Fibroblast of lung (primary cell): ENCODE data around the gene HAPLN1. TPM values are rescaled to one million over a fixed set of nuclear protein-coding genes. Genes with fewer than 3 reads are reported as not detected.
A peak's percentile ranks its signal among the peaks of the same experiment; 100 is the strongest.

Experiments
- DNase-seq, 2 donors: peaks; one replicate each; pipeline versions ENCODE4 v3.0.0 to v3.0.0-alpha.2; 2010; ENCODE audit warnings: low read depth in 2 of 2
- H2AFZ ChIP-seq: 2 replicates; pipeline ENCODE4 v1.5.1; 2012; ENCODE audit warnings: low read length, control low read depth, inconsistent platforms
- H3K27ac ChIP-seq: 2 replicates; pipeline ENCODE4 v1.5.1; 2011; ENCODE audit warnings: low read length, control low read depth; ENCODE audit not compliant: insufficient read depth
- H3K27me3 ChIP-seq: 2 replicates; pipeline ENCODE4 v1.5.1; 2011; ENCODE audit warnings: mild to moderate bottlenecking, low read length; ENCODE audit not compliant: control insufficient read depth, insufficient read depth
- H3K36me3 ChIP-seq: 2 replicates; pipeline ENCODE4 v1.5.1; 2011; ENCODE audit warnings: low read length; ENCODE audit not compliant: control insufficient read depth, insufficient read depth
- H3K4me1 ChIP-seq: 2 replicates; pipeline ENCODE4 v1.5.1; 2011; ENCODE audit warnings: low read length; ENCODE audit not compliant: control insufficient read depth, insufficient read depth; ENCODE audit errors: extremely low read depth
- H3K4me2 ChIP-seq: 2 replicates; pipeline ENCODE4 v1.5.1; 2011; ENCODE audit warnings: low read length, control low read depth; ENCODE audit not compliant: insufficient read depth; ENCODE audit errors: extremely low read depth
- H3K4me3 ChIP-seq, 4 experiments: fragments of 200-600 bp in 1 of 4; sonication (generic) in 1 of 4; replicated peaks in 1 of 4; 2 replicates each; pipeline ENCODE4 v1.5.1; 2011 to 2016; ENCODE audit warnings: low read length in 4 of 4, low read depth in 3 of 4, mild to moderate bottlenecking in 3 of 4, control low read depth in 2 of 4, inconsistent platforms in 1 of 4, mixed read lengths in 1 of 4; ENCODE audit not compliant: insufficient read depth in 1 of 4; ENCODE audit errors: control extremely low read depth in 1 of 4
- H3K79me2 ChIP-seq: 2 replicates; pipeline ENCODE4 v1.5.1; 2012; ENCODE audit warnings: mild to moderate bottlenecking, low read length, inconsistent platforms; ENCODE audit not compliant: control insufficient read depth, insufficient read depth
- H3K9ac ChIP-seq: 2 replicates; pipeline ENCODE4 v1.5.1; 2011; ENCODE audit warnings: mild to moderate bottlenecking, low read length, control low read depth; ENCODE audit not compliant: insufficient read depth
- H3K9me3 ChIP-seq: 2 replicates; pipeline ENCODE4 v1.5.1; 2012; ENCODE audit warnings: low read depth, low read length; ENCODE audit not compliant: control insufficient read depth, insufficient read depth
- H4K20me1 ChIP-seq: 2 replicates; pipeline ENCODE4 v1.5.1; 2011; ENCODE audit warnings: low read length; ENCODE audit not compliant: control insufficient read depth, insufficient read depth; ENCODE audit errors: extremely low read depth
- EZH2 ChIP-seq: IDR thresholded peaks from 2 replicates; pipeline ENCODE4 v1.5.1; 2012; ENCODE audit warnings: low read length, control low read depth, mild to moderate bottlenecking; ENCODE audit errors: missing control alignments
- polyA plus RNA-seq, 2 donors: library from polyadenylated mRNA; depleted of rRNA in 1 of 2; stranded (reverse) in 1 of 2; unstranded in 1 of 2; fragments of >200 nt; gene quantifications; 2 replicates each; pipeline ENCODE4 v1.2.1, GENCODE V29; 2011 to 2012; ENCODE audit warnings: missing spikeins in 1 of 2
- total RNA-seq: library from RNA; depleted of rRNA; stranded (reverse); fragments of >200 nt; gene quantifications from 2 replicates; pipeline ENCODE4 v1.2.1, GENCODE V29; 2014
- TF ChIP-seq, protein P1 (sequence below), 2 donors: IDR thresholded peaks in 1 of 2; conservative IDR thresholded peaks in 1 of 2; 1 replicate in 1 of 2; 2 replicates in 1 of 2; pipeline ENCODE4 v1.5.1; 2011 to 2012; ENCODE audit warnings: low read length in 2 of 2, control low read depth in 1 of 2, inconsistent platforms in 1 of 2, low read depth in 1 of 2, mild to moderate bottlenecking in 1 of 2

The HAPLN1 gene
- total and polyA plus RNA-seq, 2 donors (not counting 1 experiment from before 2014, with no cell fraction given): 0.17 to 7.7 TPM

DNA sequence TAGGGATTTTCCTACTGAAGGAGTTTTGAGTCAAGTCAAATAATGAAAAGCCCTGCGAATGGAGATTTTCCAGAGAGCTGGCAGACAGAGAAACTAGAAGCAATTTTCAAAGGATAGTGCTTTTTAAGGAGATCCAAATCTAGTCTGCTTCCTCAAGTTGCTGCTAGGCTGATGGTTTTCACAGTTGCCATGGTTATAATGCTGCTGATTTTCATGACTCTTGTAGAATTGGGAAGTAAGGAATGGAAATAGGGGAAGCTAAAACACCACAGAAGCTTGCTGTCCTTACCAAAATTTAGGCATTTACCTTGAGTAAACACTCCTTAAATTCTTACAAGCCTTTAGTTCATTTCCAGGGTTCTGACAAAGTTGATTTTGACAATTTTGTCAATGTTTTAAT is 30.1 kb upstream of the HAPLN1 start:
- Histone ChIP-seq H3K4me3 (no peak overlapping the region), H3K9ac (no peak overlapping the region), H3K27ac (no peak overlapping the region), H3K36me3 (no peaks in the 10 kb centered on the region), H3K27me3 (no peaks in the 10 kb centered on the region), H3K4me1 (no peaks in the 10 kb centered on the region), H3K9me3 (no peaks in the 10 kb centered on the region), H4K20me1 (no peaks in the 10 kb centered on the region), H2AFZ (no peak overlapping the region), H3K79me2 (no peaks in the 10 kb centered on the region), H3K4me2 (no peak overlapping the region)
- DNase-seq: no peak
- TF ChIP-seq, protein P1, sequence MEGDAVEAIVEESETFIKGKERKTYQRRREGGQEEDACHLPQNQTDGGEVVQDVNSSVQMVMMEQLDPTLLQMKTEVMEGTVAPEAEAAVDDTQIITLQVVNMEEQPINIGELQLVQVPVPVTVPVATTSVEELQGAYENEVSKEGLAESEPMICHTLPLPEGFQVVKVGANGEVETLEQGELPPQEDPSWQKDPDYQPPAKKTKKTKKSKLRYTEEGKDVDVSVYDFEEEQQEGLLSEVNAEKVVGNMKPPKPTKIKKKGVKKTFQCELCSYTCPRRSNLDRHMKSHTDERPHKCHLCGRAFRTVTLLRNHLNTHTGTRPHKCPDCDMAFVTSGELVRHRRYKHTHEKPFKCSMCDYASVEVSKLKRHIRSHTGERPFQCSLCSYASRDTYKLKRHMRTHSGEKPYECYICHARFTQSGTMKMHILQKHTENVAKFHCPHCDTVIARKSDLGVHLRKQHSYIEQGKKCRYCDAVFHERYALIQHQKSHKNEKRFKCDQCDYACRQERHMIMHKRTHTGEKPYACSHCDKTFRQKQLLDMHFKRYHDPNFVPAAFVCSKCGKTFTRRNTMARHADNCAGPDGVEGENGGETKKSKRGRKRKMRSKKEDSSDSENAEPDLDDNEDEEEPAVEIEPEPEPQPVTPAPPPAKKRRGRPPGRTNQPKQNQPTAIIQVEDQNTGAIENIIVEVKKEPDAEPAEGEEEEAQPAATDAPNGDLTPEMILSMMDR (conservative IDR thresholded peaks at IDR 0.05 in 1 of 2, IDR thresholded peaks at IDR 0.05 in 1 of 2; ENCODE audit: low read depth in 1 of 2, low read length in 2 of 2): no peak
- no peak for TF ChIP-seq EZH2

DNA sequence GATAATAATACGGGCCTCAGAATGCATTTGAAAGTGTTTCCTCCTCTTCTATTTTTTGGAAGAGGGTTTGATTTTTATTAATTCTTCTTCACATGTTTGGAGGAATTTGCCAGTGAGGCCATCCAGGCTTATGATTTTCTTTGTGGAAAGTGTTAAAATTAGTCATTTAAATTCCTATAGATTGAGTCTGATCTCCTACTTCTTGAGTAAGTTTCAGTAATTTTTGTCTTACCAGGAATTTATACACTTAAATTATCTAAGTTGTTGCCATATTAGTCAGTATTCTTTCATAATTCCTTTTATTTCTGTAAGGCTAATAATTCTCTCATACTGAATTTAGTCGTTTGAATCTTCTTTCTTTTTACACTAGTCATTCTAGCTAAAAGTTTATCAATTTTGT is 25.2 kb upstream of the HAPLN1 start:
- peak in 1 of 2 donors; percentile 49 for DNase-seq
- TF ChIP-seq, protein P1 (conservative IDR thresholded peaks at IDR 0.05 in 1 of 2, IDR thresholded peaks at IDR 0.05 in 1 of 2; ENCODE audit: low read depth in 1 of 2, low read length in 2 of 2): no peak
- no peak overlapping the region for H3K27ac ChIP-seq
- no peaks in the 10 kb centered on the region for H3K36me3 ChIP-seq
- no peaks in the 10 kb centered on the region for H3K9me3 ChIP-seq
- no peaks in the 10 kb centered on the region for H4K20me1 ChIP-seq
- no peak overlapping the region for H3K9ac ChIP-seq
- no peaks in the 10 kb centered on the region for H3K4me1 ChIP-seq
- no peak overlapping the region for H3K4me2 ChIP-seq
- H3K79me2 ChIP-seq: no peaks in the 10 kb centered on the region
- H3K4me3 ChIP-seq: no peak overlapping the region
- no peak overlapping the region for H2AFZ ChIP-seq
- H3K27me3 ChIP-seq: no peaks in the 10 kb centered on the region

DNA sequence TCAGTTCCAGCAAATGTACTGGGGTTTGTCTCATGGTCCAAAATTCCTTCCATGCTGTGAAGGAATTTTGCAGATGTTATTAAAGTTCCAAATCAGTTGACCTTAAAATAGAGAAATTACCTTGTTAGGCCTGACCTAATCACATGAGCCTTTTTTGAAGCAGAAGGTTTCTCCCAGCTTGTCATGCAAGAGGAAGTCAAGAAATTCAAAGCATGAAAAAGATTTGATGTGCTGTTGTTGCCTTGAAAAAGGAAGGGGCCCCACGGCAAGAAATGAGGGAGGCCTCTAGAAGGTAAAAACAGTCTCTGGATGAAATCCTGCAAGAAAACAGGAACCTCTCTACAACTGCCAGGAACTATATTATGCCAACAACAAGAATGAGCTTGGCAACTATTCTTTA is 24.2 kb upstream of the HAPLN1 start:
- H2AFZ ChIP-seq: no peak overlapping the region
- no peak for TF ChIP-seq EZH2
- TF ChIP-seq, protein P1 (conservative IDR thresholded peaks at IDR 0.05 in 1 of 2, IDR thresholded peaks at IDR 0.05 in 1 of 2; ENCODE audit: low read depth in 1 of 2, low read length in 2 of 2): no peak
- H3K27ac ChIP-seq: no peak overlapping the region

More for the DNA sequence above, 24.2 kb upstream of the HAPLN1 start:
- H3K27me3 ChIP-seq: no peaks in the 10 kb centered on the region
- H3K9me3 ChIP-seq: no peaks in the 10 kb centered on the region
- H3K4me1 ChIP-seq: no peaks in the 10 kb centered on the region
- no peaks in the 10 kb centered on the region for H3K36me3 ChIP-seq
- no peak overlapping the region for H3K9ac ChIP-seq
- no peak overlapping the region for H3K4me2 ChIP-seq
- no peaks in the 10 kb centered on the region for H4K20me1 ChIP-seq
- no peak overlapping the region for H3K4me3 ChIP-seq
- H3K79me2 ChIP-seq: no peaks in the 10 kb centered on the region
- DNase-seq: peak in 1 of 2 donors; percentile 50
